Neural cell (in vitro differentiated cells): ENCODE results near the gene CRTC1.

ENCODE experiments used
- CTCF ChIP-seq: fragments of 450-650 bp; IDR thresholded peaks from 2 replicates; pipeline ENCODE4 v1.5.1; 2014; ENCODE audit warnings: antibody characterized with exemption, mild to moderate bottlenecking, moderate library complexity; ENCODE audit not compliant: poor library complexity, severe bottlenecking
- EP300 ChIP-seq: fragments of 450-650 bp; conservative IDR thresholded peaks from 2 replicates; pipeline ENCODE4 v1.6.1; 2014; ENCODE audit warnings: antibody characterized with exemption, mild to moderate bottlenecking, moderate library complexity; ENCODE audit not compliant: poor library complexity, severe bottlenecking
- EZH2 ChIP-seq: fragments of 200-600, 300-800 bp; shearing (Covaris generic), sonication (generic); IDR thresholded peaks from 2 replicates; pipeline ENCODE4 v1.6.1; 2014; ENCODE audit warnings: antibody characterized with exemption, low read length, borderline replicate concordance, mild to moderate bottlenecking; ENCODE audit not compliant: insufficient read depth, poor library complexity, severe bottlenecking
- MXI1 ChIP-seq: fragments of 450-650 bp; conservative IDR thresholded peaks from 2 replicates; pipeline ENCODE4 v1.6.1; 2014; ENCODE audit warnings: antibody characterized with exemption, mild to moderate bottlenecking; ENCODE audit not compliant: poor library complexity, severe bottlenecking
- POLR2AphosphoS5 ChIP-seq: IDR thresholded peaks from 2 replicates; pipeline ENCODE4 v1.6.1; 2012
- RAD21 ChIP-seq: fragments of 450-650 bp; conservative IDR thresholded peaks from 2 replicates; pipeline ENCODE4 v1.6.1; 2014; ENCODE audit warnings: antibody characterized with exemption, mild to moderate bottlenecking, moderate library complexity
- REST ChIP-seq: IDR thresholded peaks from 2 replicates; pipeline ENCODE4 v1.6.1; 2012; ENCODE audit warnings: borderline replicate concordance
- SMC3 ChIP-seq: fragments of 450-650 bp; conservative IDR thresholded peaks from 2 replicates; pipeline ENCODE4 v1.6.1; 2014; ENCODE audit warnings: antibody characterized with exemption, mild to moderate bottlenecking, moderate library complexity; ENCODE audit not compliant: poor library complexity
- TAF1 ChIP-seq: IDR thresholded peaks from 2 replicates; pipeline ENCODE4 v1.6.1; 2012; ENCODE audit warnings: low read depth

- TF ChIP-seq SMC3 (no peak), CTCF (no peak), TAF1 (no peak), POLR2AphosphoS5 (no peak), REST (no peak), EP300 (no peak), RAD21 (no peak), EZH2 (no peak), MXI1 (no peak)
Measured at GRCh38 chr19:18716857-18717256, 33.4 kb downstream of the CRTC1 start.
